Smooth muscle cell (in vitro differentiated cells): ENCODE results near the gene IPO7. TPM values are rescaled to one million over a fixed set of nuclear protein-coding genes. Genes with fewer than 3 reads are reported as not detected.

Experiments used
- DNase-seq: peaks from one replicate; lab custom pipeline; 2025; ENCODE audit not compliant: unreplicated experiment; lab: John Stamatoyannopoulos, UW
- H2AFZ ChIP-seq: fragments of 200-600 bp; sonication (generic); 2 replicates; pipeline ENCODE4 v1.6.0; 2016; ENCODE audit warnings: antibody characterized with exemption, low read depth, mild to moderate bottlenecking
- H3F3A ChIP-seq: fragments of 200-600 bp; sonication (generic); 2 replicates; pipeline ENCODE4 v1.6.0; 2017; ENCODE audit warnings: antibody characterized with exemption, low read depth
- H3K27ac ChIP-seq: fragments of 200-600 bp; sonication (generic); 2 replicates; pipeline ENCODE4 v1.5.1; 2016; ENCODE audit warnings: low read depth, mild to moderate bottlenecking
- H3K27me3 ChIP-seq: fragments of 200-600 bp; sonication (generic); 2 replicates; pipeline ENCODE4 v1.6.1; 2016; ENCODE audit warnings: low read depth, mild to moderate bottlenecking
- H3K36me3 ChIP-seq: fragments of 200-600 bp; sonication (generic); 2 replicates; pipeline ENCODE4 v1.5.1; 2016; ENCODE audit warnings: low read depth
- H3K4me1 ChIP-seq: fragments of 200-600 bp; sonication (generic); 2 replicates; pipeline ENCODE4 v1.5.1; 2016; ENCODE audit warnings: low read depth
- H3K4me2 ChIP-seq: fragments of 200-600 bp; sonication (generic); 2 replicates; pipeline ENCODE4 v1.6.0; 2016; ENCODE audit warnings: mild to moderate bottlenecking
- H3K4me3 ChIP-seq: fragments of 200-600 bp; sonication (generic); 2 replicates; pipeline ENCODE4 v1.5.1; 2016; ENCODE audit warnings: mild to moderate bottlenecking
- H3K79me2 ChIP-seq: fragments of 200-600 bp; sonication (generic); 2 replicates; pipeline ENCODE4 v1.6.0; 2016; ENCODE audit warnings: low read depth, mild to moderate bottlenecking
- H3K9ac ChIP-seq: fragments of 200-600 bp; sonication (generic); 2 replicates; pipeline ENCODE4 v1.6.0; 2016; ENCODE audit warnings: low read depth
- H3K9me3 ChIP-seq: fragments of 200-600 bp; sonication (generic); replicated peaks from 2 replicates; pipeline ENCODE4 v1.5.1; 2016; ENCODE audit warnings: low read depth
- H4K20me1 ChIP-seq: fragments of 200-600 bp; sonication (generic); 2 replicates; pipeline ENCODE4 v1.6.0; 2016; ENCODE audit warnings: low read depth
- WGBS: methylation state at CpG from one replicate; pipeline ENCODE4 v1.1.7; 2016; ENCODE audit warnings: low lambda C conversion rate; 5-methylcytosine and 5-hydroxymethylcytosine counted together
- polyA plus RNA-seq: library from polyadenylated mRNA; unstranded; fragments of >200 nt; fragmentation: Nextera tagmentation; extraction: Ambion mirVana; gene quantifications from 2 replicates; pipeline ENCODE4 v1.2.1, GENCODE V29; 2016
- total RNA-seq: library from RNA; depleted of rRNA; stranded (reverse); fragments of >200 nt; gene quantifications from 2 replicates; pipeline ENCODE4 v1.2.3, GENCODE V29; 2014
- TF ChIP-seq, protein P1 (sequence below): fragments of 200-600 bp; sonication (generic); IDR thresholded peaks from 2 replicates; pipeline ENCODE4 v1.5.1; 2017; ENCODE audit warnings: borderline replicate concordance, mild to moderate bottlenecking, antibody characterized with exemption; ENCODE audit not compliant: insufficient read depth, poor library complexity, severe bottlenecking

IPO7 gene
- 118 and 156 TPM in 2 replicates for total RNA-seq
- 4.7 and 6.3 TPM in 2 replicates for polyA plus RNA-seq

DNA sequence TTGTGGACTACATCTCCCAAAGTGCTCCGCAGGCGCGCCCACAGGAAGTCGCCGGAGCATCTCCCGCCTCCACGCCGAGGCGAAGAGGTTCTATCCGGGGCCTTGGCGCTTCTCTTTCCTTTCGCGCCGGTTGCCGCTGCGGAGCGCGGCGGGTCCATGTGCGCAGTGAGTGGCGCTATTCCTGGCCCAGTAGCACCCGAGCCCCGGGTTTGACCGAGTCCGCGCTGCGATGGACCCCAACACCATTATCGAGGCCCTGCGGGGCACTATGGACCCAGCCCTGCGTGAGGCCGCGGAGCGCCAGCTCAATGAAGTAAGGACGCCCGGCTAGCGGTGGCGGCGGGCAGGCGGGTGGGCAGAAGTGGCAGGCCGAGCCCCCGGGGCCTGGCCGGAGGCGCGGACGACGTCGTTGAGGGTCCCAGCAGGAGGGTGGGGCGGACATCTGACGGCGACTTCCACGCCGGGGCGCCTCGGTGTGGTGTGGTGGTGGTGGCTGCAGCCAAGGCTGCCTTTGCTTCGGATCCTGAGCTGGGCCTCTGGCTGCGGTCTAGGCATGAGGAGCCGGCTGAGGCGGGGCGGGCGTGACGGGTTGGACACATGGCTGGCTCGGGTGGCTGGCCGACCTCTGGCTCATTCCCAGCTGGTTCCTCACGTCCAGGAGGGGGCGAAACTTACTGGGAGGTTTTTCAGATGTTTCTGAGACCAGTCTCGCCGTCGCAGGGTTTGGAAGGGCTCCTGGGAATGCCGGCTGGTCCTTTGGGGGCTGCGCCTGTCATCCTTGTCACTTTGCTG is at the start of gene IPO7:
IPO7 (plus strand) TSS at position 118 of the 792 bp plus-strand sequence; CDS start at position 230, 112 bp downstream.
- H3K9ac ChIP-seq: peak within 1 kb of the TSS; percentile 86
- TF ChIP-seq, protein P1, sequence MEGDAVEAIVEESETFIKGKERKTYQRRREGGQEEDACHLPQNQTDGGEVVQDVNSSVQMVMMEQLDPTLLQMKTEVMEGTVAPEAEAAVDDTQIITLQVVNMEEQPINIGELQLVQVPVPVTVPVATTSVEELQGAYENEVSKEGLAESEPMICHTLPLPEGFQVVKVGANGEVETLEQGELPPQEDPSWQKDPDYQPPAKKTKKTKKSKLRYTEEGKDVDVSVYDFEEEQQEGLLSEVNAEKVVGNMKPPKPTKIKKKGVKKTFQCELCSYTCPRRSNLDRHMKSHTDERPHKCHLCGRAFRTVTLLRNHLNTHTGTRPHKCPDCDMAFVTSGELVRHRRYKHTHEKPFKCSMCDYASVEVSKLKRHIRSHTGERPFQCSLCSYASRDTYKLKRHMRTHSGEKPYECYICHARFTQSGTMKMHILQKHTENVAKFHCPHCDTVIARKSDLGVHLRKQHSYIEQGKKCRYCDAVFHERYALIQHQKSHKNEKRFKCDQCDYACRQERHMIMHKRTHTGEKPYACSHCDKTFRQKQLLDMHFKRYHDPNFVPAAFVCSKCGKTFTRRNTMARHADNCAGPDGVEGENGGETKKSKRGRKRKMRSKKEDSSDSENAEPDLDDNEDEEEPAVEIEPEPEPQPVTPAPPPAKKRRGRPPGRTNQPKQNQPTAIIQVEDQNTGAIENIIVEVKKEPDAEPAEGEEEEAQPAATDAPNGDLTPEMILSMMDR: peak; percentile 24
- H3K9me3 ChIP-seq: no peaks in the 10 kb centered on the region
- peak within 1 kb of the TSS; percentile 75 for H3K4me3 ChIP-seq
- H3K36me3 ChIP-seq: no peaks in the 10 kb centered on the region
- H3K4me1 ChIP-seq: peaks cover 24% of the 10 kb centered on the region
- under 1% methylated on average over 70 of the region's 70 CpGs for WGBS
- peaks cover 47% of the 10 kb centered on the region for H3K79me2 ChIP-seq
- peak within 1 kb of the TSS; percentile 86 for H3K4me2 ChIP-seq
- peaks cover 44% of the 10 kb centered on the region for H4K20me1 ChIP-seq
- H3K27me3 ChIP-seq: no peaks in the 10 kb centered on the region
- H2AFZ ChIP-seq: peak within 1 kb of the TSS; percentile 14
- no peaks in the 10 kb centered on the region for H3F3A ChIP-seq
- H3K27ac ChIP-seq: peak within 1 kb of the TSS; percentile 94
- peak; percentile 73 for DNase-seq

DNA sequence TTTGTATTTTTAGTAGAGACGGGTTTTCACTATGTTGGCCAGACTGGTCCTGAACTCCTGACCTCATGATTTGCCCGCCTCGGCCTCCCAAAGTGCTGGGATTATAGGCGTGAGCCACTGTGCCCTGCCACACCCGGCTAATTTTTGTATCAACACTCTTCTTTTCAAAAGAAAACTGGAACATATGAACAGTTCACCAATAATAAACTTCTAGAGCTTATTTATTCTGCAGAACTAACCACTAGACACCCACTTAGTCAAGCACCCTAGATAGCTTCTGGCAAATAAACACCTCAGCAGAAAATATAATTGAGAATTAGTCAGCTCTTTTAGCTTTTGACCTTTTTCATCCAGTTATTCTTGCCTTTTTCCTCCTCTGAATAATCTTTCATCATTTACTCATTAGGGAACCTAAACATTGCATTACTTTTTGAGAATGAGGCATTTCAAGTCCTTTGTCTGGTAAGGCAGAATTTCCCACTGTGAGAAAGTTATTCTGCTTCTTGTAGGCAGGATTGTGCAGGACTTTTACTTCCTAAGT is 42.7 kb upstream of the IPO7 start:
- Histone ChIP-seq H3K9ac (no peak overlapping the region), H3K9me3 (no peaks in the 10 kb centered on the region), H2AFZ (no peak overlapping the region), H3K27ac (no peak overlapping the region), H3K4me3 (no peak overlapping the region), H4K20me1 (no peaks in the 10 kb centered on the region), H3K36me3 (no peaks in the 10 kb centered on the region), H3F3A (peaks cover 3% of the 10 kb centered on the region), H3K4me2 (no peak overlapping the region), H3K4me1 (no peaks in the 10 kb centered on the region), H3K27me3 (no peaks in the 10 kb centered on the region), H3K79me2 (no peaks in the 10 kb centered on the region)
- 74% methylated on average over 5 of the region's 5 CpGs for WGBS
- no peak for DNase-seq
- TF ChIP-seq, protein P1: no peak

DNA sequence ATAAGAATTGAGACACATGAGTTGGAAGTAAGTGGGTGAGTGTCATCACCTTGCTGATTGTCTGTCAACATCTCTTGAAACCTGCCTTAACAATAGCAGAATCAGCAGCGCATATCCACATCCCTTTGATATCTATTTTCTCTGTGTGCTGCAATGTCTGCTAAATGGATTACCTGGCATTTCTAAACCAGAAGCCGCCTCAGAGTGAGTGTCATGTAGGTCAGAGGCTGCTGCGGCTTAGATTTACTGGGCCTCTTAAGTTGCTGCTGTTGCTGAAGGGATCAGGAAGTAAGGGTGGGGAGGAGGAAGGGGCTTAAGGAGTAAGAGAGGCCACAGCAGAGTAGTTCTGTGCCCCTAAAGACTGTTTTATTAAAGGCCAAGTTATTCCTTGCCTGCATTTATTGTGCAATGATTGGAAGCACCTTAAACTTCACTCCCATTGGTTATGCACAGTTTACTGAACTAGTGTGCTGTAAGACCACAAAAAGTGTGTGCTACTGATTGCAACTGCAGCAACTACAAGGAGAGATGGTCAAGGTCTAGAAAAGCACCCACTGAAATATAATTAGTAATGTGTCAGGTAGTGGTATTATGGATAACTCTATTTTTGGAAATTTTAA is 40.3 kb upstream of the IPO7 start:
- Histone ChIP-seq H3K79me2 (no peaks in the 10 kb centered on the region), H3K9ac (no peak overlapping the region), H3K4me3 (no peak overlapping the region), H3K9me3 (no peaks in the 10 kb centered on the region), H4K20me1 (no peaks in the 10 kb centered on the region), H3K36me3 (no peaks in the 10 kb centered on the region), H3K4me2 (no peak overlapping the region), H3K27me3 (no peaks in the 10 kb centered on the region), H2AFZ (no peak overlapping the region), H3K4me1 (no peaks in the 10 kb centered on the region), H3K27ac (no peak overlapping the region), H3F3A (peaks cover 3% of the 10 kb centered on the region)
- TF ChIP-seq, protein P1: no peak
- 69% methylated on average over 3 of the region's 3 CpGs for WGBS
- DNase-seq: no peak
